ENCODE results near the gene PHACTR3. TPM values are rescaled to one million over a fixed set of nuclear protein-coding genes. Genes with fewer than 3 reads are reported as not detected.

PHACTR3 gene
- total RNA-seq, 1 donor from 2014 or later = 1.1 TPM

GRCh38 chr20:59825563-59825920, 221.2 kb downstream of the PHACTR3 start:
- Mint-ChIP-seq H3K36me3 (ENCODE audit: insufficient read depth) (no peaks in the 10 kb centered on the region), H3K4me3 (ENCODE audit: low read depth) (no peak overlapping the region), H3K4me1 (ENCODE audit: low read depth) (no peaks in the 10 kb centered on the region)

GRCh38 chr20:59825944-59826759, 221.8 kb downstream of the PHACTR3 start:
- H3K4me1 Mint-ChIP-seq (ENCODE audit: low read depth) = no peaks in the 10 kb centered on the region
- no peaks in the 10 kb centered on the region for H3K9me3 Mint-ChIP-seq (ENCODE audit: low read depth)
- TF ChIP-seq CTCF (IDR thresholded peaks at IDR 0.05; ENCODE audit: unreplicated experiment) = no peak
- H3K4me3 Mint-ChIP-seq (ENCODE audit: low read depth) = no peak overlapping the region
- no peak overlapping the region for H3K27ac Mint-ChIP-seq
- H3K36me3 Mint-ChIP-seq (ENCODE audit: insufficient read depth) = no peaks in the 10 kb centered on the region
- DNase-seq (ENCODE audit: low spot score, unreplicated experiment) = no peak
- peaks cover 34% of the 10 kb centered on the region for H3K27me3 Mint-ChIP-seq

More at GRCh38 chr20:59825563-59825920, 221.2 kb downstream of the PHACTR3 start:
- Mint-ChIP-seq H3K27me3 (peaks cover 34% of the 10 kb centered on the region), H3K9me3 (ENCODE audit: low read depth) (no peaks in the 10 kb centered on the region), H3K27ac (no peak overlapping the region)
- TF ChIP-seq CTCF (IDR thresholded peaks at IDR 0.05; ENCODE audit: unreplicated experiment) = no peak
- DNase-seq (ENCODE audit: low spot score, unreplicated experiment) = no peak

GRCh38 chr20:59827138-59828056, 223.1 kb downstream of the PHACTR3 start:
- Mint-ChIP-seq H3K9me3 (ENCODE audit: low read depth) (no peaks in the 10 kb centered on the region), H3K36me3 (ENCODE audit: insufficient read depth) (no peaks in the 10 kb centered on the region), H3K4me3 (ENCODE audit: low read depth) (no peak overlapping the region), H3K27ac (no peak overlapping the region), H3K4me1 (ENCODE audit: low read depth) (no peaks in the 10 kb centered on the region), H3K27me3 (peaks cover 31% of the 10 kb centered on the region)
- DNase-seq (ENCODE audit: low spot score, unreplicated experiment) = no peak
- TF ChIP-seq CTCF (IDR thresholded peaks at IDR 0.05; ENCODE audit: unreplicated experiment) = no peak

- Mint-ChIP-seq H3K36me3 (ENCODE audit: insufficient read depth) (no peaks in the 10 kb centered on the region), H3K27ac (no peak overlapping the region), H3K4me1 (ENCODE audit: low read depth) (no peaks in the 10 kb centered on the region), H3K27me3 (peaks cover 31% of the 10 kb centered on the region), H3K4me3 (ENCODE audit: low read depth) (no peak overlapping the region), H3K9me3 (ENCODE audit: low read depth) (no peaks in the 10 kb centered on the region)
- no peak for TF ChIP-seq CTCF (IDR thresholded peaks at IDR 0.05; ENCODE audit: unreplicated experiment)
- DNase-seq (ENCODE audit: low spot score, unreplicated experiment) = no peak
Measured at GRCh38 chr20:59828125-59829053, 224.0 kb downstream of the PHACTR3 start.

Data from progenitor cell of endocrine pancreas (in vitro differentiated cells).